ENCODE measurements around the gene PGR. TPM values are rescaled to one million over a fixed set of nuclear protein-coding genes. Genes with fewer than 3 reads are reported as not detected.

The PGR gene
- total RNA-seq, 4 donors from 2014 or later = 0.20 to 1.9 (median 1.4) TPM

DNA sequence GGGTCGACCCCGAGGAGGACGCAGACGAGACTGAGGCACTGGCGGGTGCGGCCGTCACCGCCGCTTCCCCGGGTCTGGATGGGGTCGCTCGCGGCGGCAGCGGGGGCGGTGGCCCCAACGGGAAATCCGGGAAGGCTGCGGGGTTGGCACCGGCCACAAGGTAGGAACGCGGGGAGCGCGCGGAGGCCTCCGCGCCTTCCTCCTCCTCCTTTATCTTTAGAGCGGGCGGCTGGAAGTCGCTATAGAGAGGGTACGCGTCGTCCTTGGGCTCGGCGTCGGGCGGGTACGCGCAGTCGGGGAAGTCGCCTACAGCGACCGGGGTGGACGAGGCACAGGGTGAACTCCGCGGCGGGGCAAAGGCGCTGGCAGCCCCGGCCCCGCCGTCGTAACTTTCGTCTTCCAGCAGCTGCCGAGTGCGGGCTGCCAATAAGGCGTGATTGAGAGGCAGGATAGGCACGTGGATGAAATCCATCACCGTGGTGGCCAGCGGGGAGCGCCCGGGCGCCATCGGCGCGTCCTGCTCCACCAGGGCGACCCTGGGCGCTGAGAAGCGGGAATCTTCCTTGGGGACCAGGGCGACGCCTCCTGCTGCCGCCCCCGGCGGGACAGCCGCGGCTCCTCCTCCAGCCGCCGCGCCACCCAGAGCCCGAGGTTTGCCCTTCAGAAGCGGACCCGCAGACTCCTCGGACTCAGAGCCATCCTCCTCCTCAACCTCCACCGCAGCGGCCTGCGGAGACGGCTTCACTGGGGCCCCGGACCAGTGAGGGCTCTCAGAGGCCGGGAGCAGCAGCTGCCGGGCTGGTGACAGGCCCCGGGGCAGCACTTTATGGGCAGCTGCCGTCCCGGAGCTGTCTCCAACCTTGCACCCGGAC, 1.7 kb downstream of the PGR start:
- ATAC-seq (peak; percentile 23 to 52), DNase-seq (no peak)
- in situ Hi-C loops (cut with MboI; ENCODE audit: low sequenced_read_pairs in 4 of 4) (no loop called here), intact Hi-C loops (cut with DNase I; ENCODE audit: low total_unique reads) (loop anchor here (5.0 kb wide), 1 partner anchor 59 kb away; no protein-coding TSS in a partner anchor)
- Histone ChIP-seq H3K9me3 (no peaks in the 10 kb centered on the region), H3K27me3 (peaks cover 32 to 46% (median 35%) of the 10 kb centered on the region in 3 donors), H3K36me3 (no peaks in the 10 kb centered on the region), H3K4me3 (peak overlapping the region; percentile 47 to 59 (median 58)), H3K4me1 (no peaks in the 10 kb centered on the region), H3K27ac (peak overlapping the region; percentile 12 to 58 (median 44))
- TF ChIP-seq, protein P1, sequence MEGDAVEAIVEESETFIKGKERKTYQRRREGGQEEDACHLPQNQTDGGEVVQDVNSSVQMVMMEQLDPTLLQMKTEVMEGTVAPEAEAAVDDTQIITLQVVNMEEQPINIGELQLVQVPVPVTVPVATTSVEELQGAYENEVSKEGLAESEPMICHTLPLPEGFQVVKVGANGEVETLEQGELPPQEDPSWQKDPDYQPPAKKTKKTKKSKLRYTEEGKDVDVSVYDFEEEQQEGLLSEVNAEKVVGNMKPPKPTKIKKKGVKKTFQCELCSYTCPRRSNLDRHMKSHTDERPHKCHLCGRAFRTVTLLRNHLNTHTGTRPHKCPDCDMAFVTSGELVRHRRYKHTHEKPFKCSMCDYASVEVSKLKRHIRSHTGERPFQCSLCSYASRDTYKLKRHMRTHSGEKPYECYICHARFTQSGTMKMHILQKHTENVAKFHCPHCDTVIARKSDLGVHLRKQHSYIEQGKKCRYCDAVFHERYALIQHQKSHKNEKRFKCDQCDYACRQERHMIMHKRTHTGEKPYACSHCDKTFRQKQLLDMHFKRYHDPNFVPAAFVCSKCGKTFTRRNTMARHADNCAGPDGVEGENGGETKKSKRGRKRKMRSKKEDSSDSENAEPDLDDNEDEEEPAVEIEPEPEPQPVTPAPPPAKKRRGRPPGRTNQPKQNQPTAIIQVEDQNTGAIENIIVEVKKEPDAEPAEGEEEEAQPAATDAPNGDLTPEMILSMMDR (IDR thresholded peaks at IDR 0.05 in 4 of 5, conservative IDR thresholded peaks at IDR 0.05 in 1 of 5) = no peak
- TF ChIP-seq POLR2A (IDR thresholded peaks at IDR 0.05) = no peak

DNA sequence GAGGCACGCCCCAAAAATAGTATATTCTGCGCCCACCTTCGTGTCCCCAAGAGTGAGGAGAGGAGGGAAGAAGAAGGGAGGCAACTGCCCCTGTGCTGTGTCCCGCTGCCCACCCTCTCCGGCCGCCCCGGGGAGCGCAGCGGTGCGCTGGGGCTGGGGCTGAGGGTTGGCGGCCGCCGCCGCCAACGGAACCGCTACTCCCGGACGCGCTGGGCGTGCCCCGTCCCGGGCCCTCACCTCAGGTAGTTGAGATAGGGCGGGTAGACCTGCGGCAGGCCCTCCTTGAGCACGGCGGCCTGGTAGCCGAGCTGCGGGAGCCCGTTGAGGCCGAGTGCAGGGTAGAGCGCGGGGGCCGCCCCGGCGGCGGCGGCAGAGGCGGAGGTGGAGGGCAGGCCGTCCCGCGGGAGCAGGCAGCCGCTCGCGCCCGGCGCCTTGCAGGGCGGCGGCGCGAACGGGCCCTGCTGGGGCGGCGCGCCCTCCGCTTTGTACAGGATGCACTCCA, 2.4 kb downstream of the PGR start:
- in situ Hi-C loops (cut with MboI; ENCODE audit: low sequenced_read_pairs in 4 of 4) = no loop called here
- Histone ChIP-seq H3K36me3 (no peaks in the 10 kb centered on the region), H3K27me3 (peaks cover 32 to 46% (median 35%) of the 10 kb centered on the region in 3 donors), H3K9me3 (no peaks in the 10 kb centered on the region), H3K4me1 (no peaks in the 10 kb centered on the region), H3K27ac (peak overlapping the region; percentile 39 to 58 (median 49)), H3K4me3 (peak overlapping the region; percentile 47 to 59 (median 58))
- TF ChIP-seq POLR2A (IDR thresholded peaks at IDR 0.05) = no peak
- TF ChIP-seq, protein P1 (IDR thresholded peaks at IDR 0.05 in 4 of 5, conservative IDR thresholded peaks at IDR 0.05 in 1 of 5) = no peak
- no peak for DNase-seq
- peak in 1 of 2 donors; percentile 62 for ATAC-seq
- intact Hi-C loops (cut with DNase I; ENCODE audit: low total_unique reads) = loop anchor here (5.0 kb wide), 1 partner anchor 60 kb away; no protein-coding TSS in a partner anchor

DNA sequence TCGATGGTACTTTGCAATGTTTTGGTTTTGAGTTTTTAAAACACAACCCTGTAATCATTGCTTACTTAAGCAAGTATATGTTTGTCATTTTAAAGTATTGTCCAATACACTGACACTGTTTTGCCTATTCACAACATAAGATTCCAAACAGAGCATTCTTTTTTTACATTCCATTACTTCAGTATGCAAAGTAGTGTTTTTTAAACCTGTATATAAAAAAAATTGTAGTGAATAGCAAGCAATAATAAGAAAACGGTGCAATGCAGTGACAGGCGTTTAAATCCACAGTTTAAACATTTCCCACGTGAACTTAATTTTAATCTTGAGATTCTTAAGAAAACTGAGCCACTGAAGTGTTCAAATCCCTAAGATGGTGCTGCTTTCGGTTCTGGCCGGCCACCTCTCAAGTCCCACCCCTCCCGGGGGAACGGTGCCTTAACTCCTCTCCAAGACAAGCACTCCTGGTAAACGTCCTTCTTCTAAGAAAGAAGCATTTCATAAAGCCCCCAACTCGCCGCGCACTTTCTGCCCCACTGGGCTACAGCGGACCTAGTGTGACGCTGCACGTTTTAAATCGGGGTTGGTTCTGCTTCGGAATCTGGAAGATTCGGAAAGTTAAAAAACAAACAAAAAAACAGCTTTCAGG, 2.9 kb downstream of the PGR start:
- in situ Hi-C loops (cut with MboI; ENCODE audit: low sequenced_read_pairs in 4 of 4) (no loop called here), intact Hi-C loops (cut with DNase I; ENCODE audit: low total_unique reads) (loop anchor here (5.0 kb wide), 1 partner anchor 61 kb away; no protein-coding TSS in a partner anchor)
- H3K4me1 ChIP-seq = no peaks in the 10 kb centered on the region
- peak in 1 of 2 donors; percentile 15 for ATAC-seq
- peaks cover 32 to 44% (median 35%) of the 10 kb centered on the region in 3 donors for H3K27me3 ChIP-seq
- no peaks in the 10 kb centered on the region for H3K9me3 ChIP-seq
- H3K27ac ChIP-seq = peak overlapping the region; percentile 33 to 58 (median 49)
- H3K4me3 ChIP-seq = peak overlapping the region; percentile 47 to 59 (median 58)
- no peak for TF ChIP-seq POLR2A (IDR thresholded peaks at IDR 0.05)
- TF ChIP-seq, protein P1 (IDR thresholded peaks at IDR 0.05 in 4 of 5, conservative IDR thresholded peaks at IDR 0.05 in 1 of 5) = no peak
- H3K36me3 ChIP-seq = no peaks in the 10 kb centered on the region
- no peak for DNase-seq

DNA sequence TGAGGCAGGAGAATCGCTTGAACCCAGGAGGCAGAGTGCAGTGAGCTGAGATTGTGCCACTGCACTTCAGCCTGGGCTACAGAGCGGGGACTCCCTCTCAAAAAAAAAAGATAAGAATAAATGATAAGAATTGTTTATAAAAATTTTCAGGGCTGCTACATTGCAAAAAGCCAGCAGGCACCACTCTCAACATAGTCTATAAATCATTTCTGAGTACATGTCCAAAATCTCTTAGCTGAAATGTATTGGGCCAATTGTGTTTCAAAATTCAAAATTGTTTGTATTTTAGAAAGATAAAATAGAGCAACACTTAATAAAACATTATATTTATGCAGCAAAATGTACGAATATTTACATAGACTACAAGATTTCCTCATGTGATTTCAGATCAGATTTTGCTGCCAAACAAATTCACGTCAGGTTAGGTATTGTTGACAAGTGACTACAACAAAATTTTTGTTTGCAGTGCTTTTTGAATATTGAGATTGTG, 13.9 kb downstream of the PGR start:
- Histone ChIP-seq H3K4me1 (no peaks in the 10 kb centered on the region), H3K4me3 (no peak overlapping the region), H3K36me3 (no peaks in the 10 kb centered on the region), H3K9me3 (no peaks in the 10 kb centered on the region), H3K27ac (no peak overlapping the region), H3K27me3 (no peaks in the 10 kb centered on the region)
- in situ Hi-C loops (cut with MboI; ENCODE audit: low sequenced_read_pairs in 4 of 4) = no loop called here
- ATAC-seq = no peak
- TF ChIP-seq, protein P1 (IDR thresholded peaks at IDR 0.05 in 4 of 5, conservative IDR thresholded peaks at IDR 0.05 in 1 of 5) = no peak
- no peak for TF ChIP-seq POLR2A (IDR thresholded peaks at IDR 0.05)
- no peak for DNase-seq
- intact Hi-C loops (cut with DNase I; ENCODE audit: low total_unique reads) = no loop called here

Data from gastrocnemius medialis (tissue), 4 donors.